RPMI7951 (cell line): ENCODE results near the gene NPTN. TPM values are rescaled to one million over a fixed set of nuclear protein-coding genes. Genes with fewer than 3 reads are reported as not detected.

ENCODE experiments used
- DNase-seq: peaks from one replicate; pipeline ENCODE4 v3.0.0-alpha.2; 2012; ENCODE audit warnings: low read depth
- total RNA-seq: library from RNA; depleted of rRNA; stranded (reverse); fragments of >200 nt; shearing (Covaris generic); gene quantifications from 2 replicates; pipeline ENCODE4 v1.2.3, GENCODE V29; 2014; rRNA removed

The NPTN gene
- total RNA-seq, 1 experiment from 2014 or later, result 161 TPM

DNA sequence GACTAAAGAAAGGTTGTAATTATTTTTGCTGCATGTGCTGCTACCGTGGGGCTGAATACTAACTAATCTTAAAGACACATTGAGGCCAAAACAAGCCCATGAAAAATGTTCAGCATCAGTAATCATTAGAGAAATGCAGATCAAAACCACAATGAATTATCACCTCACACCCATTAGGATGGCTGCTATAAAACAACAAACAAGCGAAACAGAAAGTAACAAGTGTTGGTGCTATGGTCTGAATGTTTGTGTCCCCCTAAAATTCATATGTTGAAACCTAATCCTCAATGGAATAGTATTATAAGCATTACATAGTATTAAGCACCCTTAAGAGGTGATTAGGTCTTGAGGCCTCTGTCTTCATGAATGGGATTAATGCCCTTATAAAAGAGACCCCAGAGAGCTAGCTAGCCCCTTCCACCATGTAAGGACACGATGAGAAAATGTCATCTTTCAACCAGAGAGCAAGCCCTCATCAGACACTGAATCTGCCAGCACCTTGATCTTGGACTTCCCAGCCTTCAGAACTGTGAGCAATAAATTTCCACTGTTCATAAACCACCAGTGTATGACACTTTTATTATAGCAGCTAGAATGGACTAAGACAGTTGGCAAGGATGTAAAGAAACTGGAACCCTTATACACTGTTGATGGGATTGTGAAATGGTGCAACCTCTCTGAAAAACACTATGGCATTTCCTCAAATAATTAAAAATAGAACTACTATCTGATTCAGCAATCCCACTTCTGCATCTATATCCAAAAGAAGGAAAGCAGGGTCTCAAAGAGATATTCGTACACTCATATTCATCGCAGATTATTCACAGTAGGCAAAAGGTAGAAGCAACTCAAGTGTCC lies 114.1 kb downstream of the NPTN start:
- DNase-seq, result no peak

DNA sequence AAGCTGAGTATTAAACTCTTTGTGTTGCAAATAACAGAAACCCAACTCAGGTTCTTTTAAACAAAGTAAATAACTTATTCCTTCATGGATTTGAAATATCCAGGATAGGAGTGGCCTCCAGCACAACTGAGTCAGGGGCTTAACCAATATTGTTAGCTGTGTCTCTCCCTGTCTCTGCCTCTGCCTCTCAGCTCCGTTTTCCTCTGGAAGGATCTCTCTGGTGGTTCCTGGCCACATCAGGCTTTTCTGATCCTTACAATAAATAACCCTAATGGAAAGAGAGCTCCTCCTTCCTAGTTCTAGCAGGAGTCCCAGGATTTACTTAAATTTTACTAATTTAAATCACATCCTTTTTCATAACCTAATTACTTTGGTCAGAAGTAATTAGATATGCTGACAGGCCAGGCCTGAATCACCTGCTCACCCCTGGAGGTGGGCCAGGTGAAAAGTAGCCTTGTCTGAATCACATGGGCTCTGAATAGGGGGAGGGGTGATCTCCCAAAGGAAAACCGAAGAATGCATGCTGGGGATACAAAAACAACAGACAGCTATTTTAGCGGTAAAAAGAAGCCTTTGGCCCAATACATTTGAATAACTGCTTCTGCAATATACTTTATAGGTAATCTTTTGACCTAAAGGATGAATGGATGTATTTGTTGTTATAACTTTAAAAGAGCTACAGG lies 114.9 kb downstream of the NPTN start:
- DNase-seq, result no peak

DNA sequence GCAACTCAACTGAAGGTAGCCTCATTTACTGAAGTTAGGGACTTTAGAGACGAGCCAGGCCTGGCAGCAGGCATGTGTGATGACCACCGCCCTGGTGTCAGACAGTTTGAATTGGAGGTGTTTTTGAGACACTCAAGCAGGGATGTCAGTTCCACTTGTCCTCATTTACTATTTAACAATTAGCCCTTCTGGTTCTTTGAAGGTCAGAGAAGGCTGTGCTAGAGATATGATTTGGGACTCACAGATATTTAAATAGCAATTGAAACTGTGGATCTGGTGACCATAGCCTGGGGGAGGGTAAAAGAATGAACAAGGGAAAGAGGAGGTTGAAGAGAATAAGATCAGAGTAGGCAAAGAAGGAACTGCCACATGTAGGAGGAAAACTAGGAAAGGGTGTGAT lies 115.6 kb downstream of the NPTN start:
- no peak for DNase-seq

DNA sequence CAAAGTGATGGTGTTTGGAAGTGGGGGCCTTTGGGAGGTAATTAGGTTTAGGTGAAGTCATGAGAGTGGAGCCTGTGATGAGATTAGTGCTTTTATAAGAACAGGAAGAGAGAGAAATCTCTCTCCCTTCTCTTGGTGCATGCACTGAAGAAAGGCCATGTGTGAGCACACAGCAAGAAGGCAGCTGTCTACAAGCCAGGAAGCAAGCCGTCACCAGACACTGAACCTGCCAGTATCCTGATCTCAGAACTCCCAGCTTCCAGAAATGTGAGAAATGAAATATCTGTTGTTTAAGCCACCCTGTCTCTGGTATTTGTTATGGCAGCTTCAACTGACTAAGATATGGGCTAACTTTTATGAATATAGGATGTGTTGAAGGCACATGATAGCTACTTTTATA lies 117.7 kb downstream of the NPTN start:
- DNase-seq, result no peak

Other genes with a start within 250 kb of the NPTN start
- not detected in 2 replicates for gene REC114, start 190.2 kb downstream of the NPTN start, total RNA-seq
- 72.2 and 84.3 TPM in 2 replicates for gene CD276, start 51.0 kb upstream of the NPTN start, total RNA-seq
- gene INSYN1, start 120.0 kb upstream of the NPTN start, total RNA-seq, result not detected in 2 replicates
- not detected in 2 replicates for gene TBC1D21, start 240.2 kb upstream of the NPTN start, total RNA-seq